ENCODE measurements around the gene PRKG1. TPM values are rescaled to one million over a fixed set of nuclear protein-coding genes. Genes with fewer than 3 reads are reported as not detected.

The PRKG1 gene
- total and polyA plus RNA-seq, 2 of the 4 experiments (the other 2 are of a cell fraction): 3.5 to 18.3 TPM

GRCh38 chr10:51932530-51932929 lies 858.2 kb downstream of the PRKG1 start:
- H2AFZ ChIP-seq (replicated peaks; ENCODE audit: low read length, poor library complexity): no peak overlapping the region
- H3K56ac ChIP-seq (ENCODE audit: extremely low read depth, insufficient read depth, low read length): no peak overlapping the region
- H2AK9ac ChIP-seq (replicated peaks; ENCODE audit: low read depth, low read length, poor library complexity): no peak overlapping the region
- BruUV-seq (replicated peaks): no TSS peak
- H3K14ac ChIP-seq (replicated peaks; ENCODE audit: low read depth, low read length): no peak overlapping the region
- DNase-seq (no peak), ATAC-seq (ENCODE audit: low read depth) (no peak)
- no peak overlapping the region for H4K91ac ChIP-seq (ENCODE audit: insufficient read depth, low read depth, low read length)
- H2BK120ac ChIP-seq (ENCODE audit: low read depth, low read length): no peak overlapping the region
- ChIA-PET POLR2A (ENCODE audit: unreplicated experiment) (no interaction called here), CTCF (interaction anchor here (0.6 kb wide), 1 partner anchor 27 kb away, joined by 7 read pairs; no protein-coding TSS in a partner anchor)
- H3K9ac ChIP-seq (ENCODE audit: low read depth, low read length): no peak overlapping the region
- no peak overlapping the region; the same call in 1 of the 2 replicates for H2BK20ac ChIP-seq (ENCODE audit: low read depth, low read length)
- H4K8ac ChIP-seq (ENCODE audit: low read depth in 2 of 2, low read length in 2 of 2): no peak overlapping the region
- H3K18ac ChIP-seq (ENCODE audit: low read depth, low read length): no peak overlapping the region
- no peak overlapping the region for H4K5ac ChIP-seq (ENCODE audit: low read depth, low read length)
- intact Hi-C loops (cut with micrococcal nuclease): no loop called here
- no peaks in the 10 kb centered on the region for H4K20me1 ChIP-seq (ENCODE audit: insufficient read depth, low read length)
- no peaks in the 10 kb centered on the region for H3K36me3 ChIP-seq (ENCODE audit: control insufficient read depth, insufficient read depth, low read length)
- H3K27me3 ChIP-seq (ENCODE audit: control insufficient read depth, insufficient read depth, low read length): no peaks in the 10 kb centered on the region
- WGBS, 2 experiments (ENCODE audit: extremely low coverage in 2 of 2, insufficient read length in 1 of 2): no CpG with 5 or more reads among the region's 4 CpGs
- no peaks in the 10 kb centered on the region; the same call in 1 of the 2 replicates for H3K9me1 ChIP-seq (ENCODE audit: insufficient read depth, low read length)
- dilution Hi-C loops (cut with HindIII; ENCODE audit: low sequenced_read_pairs, unreplicated experiment): no loop called here
- H2AK5ac ChIP-seq (ENCODE audit: low read depth, low read length): no peak overlapping the region
- H3K9me3 ChIP-seq (ENCODE audit: control insufficient read depth, insufficient read depth, low read length): no peaks in the 10 kb centered on the region
- H3K27ac ChIP-seq (ENCODE audit: insufficient read depth, low read length): no peak overlapping the region
- H3K23ac ChIP-seq (ENCODE audit: low read depth, low read length): no peak overlapping the region
- TF ChIP-seq POLR2A (IDR thresholded peaks at IDR 0.05; ENCODE audit: low read depth, low read length) (no peak), ELK1 (IDR thresholded peaks at IDR 0.05; ENCODE audit: borderline replicate concordance, low read depth, low read length) (no peak), RFX5 (IDR thresholded peaks at IDR 0.05; ENCODE audit: low read depth, low read length) (no peak), MXI1 (IDR thresholded peaks at IDR 0.05; ENCODE audit: borderline replicate concordance, low read depth, low read length) (no peak), CHD1 (IDR thresholded peaks at IDR 0.05; ENCODE audit: low read depth, low read length) (no peak), RAD21 (IDR thresholded peaks at IDR 0.05; ENCODE audit: low read length) (no peak), CEBPB (IDR thresholded peaks at IDR 0.05; ENCODE audit: low read depth, low read length) (no peak), FOS (IDR thresholded peaks at IDR 0.05; ENCODE audit: low read depth, low read length) (no peak), MAZ (IDR thresholded peaks at IDR 0.05; ENCODE audit: borderline replicate concordance, low read depth, low read length) (no peak)
- H2BK15ac ChIP-seq (ENCODE audit: low read depth, low read length): no peak overlapping the region; the same call in 2 of the 3 replicates
- no peak overlapping the region for H2BK5ac ChIP-seq (ENCODE audit: low read depth, low read length, poor library complexity, severe bottlenecking)
- in situ Hi-C loops (cut with MboI; ENCODE audit: low sequenced_read_pairs): no loop called here
- H3K4me2 ChIP-seq (ENCODE audit: low read depth, low read length): no peak overlapping the region
- H3K4ac ChIP-seq (ENCODE audit: low read depth, low read length): no peak overlapping the region
- no peak overlapping the region for H3K4me3 ChIP-seq (ENCODE audit: insufficient read depth, low read depth, low read length)
- no peaks in the 10 kb centered on the region for H3K79me1 ChIP-seq (ENCODE audit: low read depth in 1 of 2, low read length in 2 of 2)
- no peaks in the 10 kb centered on the region; the same call in 1 of the 2 replicates for H3K4me1 ChIP-seq (ENCODE audit: control insufficient read depth, insufficient read depth, low read length)
